ENCODE results near the gene ANKRD31.
A peak's percentile ranks its signal among the peaks of the same experiment; 100 is the strongest.
"Not testable (repeated sequence)": the region's sequence is repeated elsewhere in the genome, so short reads cannot be mapped to it uniquely, and the experiment has no call there.

The ANKRD31 gene

DNA sequence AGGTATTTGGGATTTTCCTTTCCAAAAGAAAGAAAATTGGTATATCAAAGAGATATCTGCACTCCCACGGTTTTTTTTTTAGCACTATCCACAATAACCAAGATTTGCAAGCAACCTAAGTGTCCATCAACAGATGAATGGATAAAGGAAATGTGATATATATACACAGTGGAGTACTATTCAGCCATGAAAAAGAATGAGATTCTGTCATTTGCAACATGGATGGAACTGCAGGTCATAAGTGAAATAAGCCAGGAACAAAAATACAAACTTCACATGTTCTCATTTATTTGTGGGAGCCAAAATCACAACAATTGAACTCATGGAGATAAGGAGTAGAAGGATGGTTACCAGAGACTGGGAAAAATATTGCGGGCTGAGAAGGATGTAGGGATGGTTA lies 9.8 kb downstream of the ANKRD31 start:
- TF ChIP-seq, protein P1, sequence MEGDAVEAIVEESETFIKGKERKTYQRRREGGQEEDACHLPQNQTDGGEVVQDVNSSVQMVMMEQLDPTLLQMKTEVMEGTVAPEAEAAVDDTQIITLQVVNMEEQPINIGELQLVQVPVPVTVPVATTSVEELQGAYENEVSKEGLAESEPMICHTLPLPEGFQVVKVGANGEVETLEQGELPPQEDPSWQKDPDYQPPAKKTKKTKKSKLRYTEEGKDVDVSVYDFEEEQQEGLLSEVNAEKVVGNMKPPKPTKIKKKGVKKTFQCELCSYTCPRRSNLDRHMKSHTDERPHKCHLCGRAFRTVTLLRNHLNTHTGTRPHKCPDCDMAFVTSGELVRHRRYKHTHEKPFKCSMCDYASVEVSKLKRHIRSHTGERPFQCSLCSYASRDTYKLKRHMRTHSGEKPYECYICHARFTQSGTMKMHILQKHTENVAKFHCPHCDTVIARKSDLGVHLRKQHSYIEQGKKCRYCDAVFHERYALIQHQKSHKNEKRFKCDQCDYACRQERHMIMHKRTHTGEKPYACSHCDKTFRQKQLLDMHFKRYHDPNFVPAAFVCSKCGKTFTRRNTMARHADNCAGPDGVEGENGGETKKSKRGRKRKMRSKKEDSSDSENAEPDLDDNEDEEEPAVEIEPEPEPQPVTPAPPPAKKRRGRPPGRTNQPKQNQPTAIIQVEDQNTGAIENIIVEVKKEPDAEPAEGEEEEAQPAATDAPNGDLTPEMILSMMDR (IDR thresholded peaks at IDR 0.05; ENCODE audit: insufficient read depth, low read depth, low read length, missing control alignments): no peak
- DNase-seq (ENCODE audit: low read depth): no peak
- H3K4me3 ChIP-seq (ENCODE audit: low read length): no peak overlapping the region

DNA sequence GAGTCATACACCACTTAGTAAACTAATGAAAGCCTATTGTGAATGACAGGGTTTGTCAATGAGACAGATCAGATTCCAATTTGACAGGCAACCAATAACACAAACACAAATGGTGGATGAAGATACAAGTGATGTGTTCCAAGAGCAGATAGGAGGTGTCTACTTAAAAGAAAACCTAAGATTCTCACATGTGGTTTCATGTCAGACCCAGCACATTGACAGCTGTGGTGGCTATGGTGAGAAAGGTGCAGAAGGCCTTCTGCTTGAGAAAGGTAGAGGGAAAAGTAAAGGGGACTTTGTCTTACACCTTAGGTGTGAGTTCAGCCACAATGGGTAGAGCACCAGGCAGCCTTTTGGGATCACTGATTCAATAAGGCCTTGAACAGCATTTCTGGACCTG lies 11.2 kb downstream of the ANKRD31 start:
- DNase-seq (ENCODE audit: low read depth): no peak
- TF ChIP-seq, protein P1 (IDR thresholded peaks at IDR 0.05; ENCODE audit: insufficient read depth, low read depth, low read length, missing control alignments): no peak
- no peak overlapping the region for H3K4me3 ChIP-seq (ENCODE audit: low read length)

DNA sequence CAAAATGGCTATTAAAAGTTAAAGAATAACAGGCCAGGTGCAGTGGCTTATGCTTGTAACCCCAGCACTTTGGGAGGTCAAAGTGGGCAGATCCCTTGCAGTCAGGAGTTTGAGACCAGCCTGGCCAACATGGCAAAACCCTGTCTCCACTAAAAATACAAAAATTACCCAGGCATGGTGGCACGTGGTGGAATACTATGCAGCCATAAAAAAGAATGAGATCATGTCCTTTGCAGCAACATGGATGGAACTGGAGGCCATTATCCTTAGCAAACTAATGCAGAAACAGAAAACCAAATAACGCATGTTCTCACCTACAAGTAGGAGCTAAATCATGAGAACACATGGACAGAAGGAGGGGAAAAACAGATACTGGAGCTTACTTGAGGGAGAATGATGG lies 15.9 kb downstream of the ANKRD31 start:
- H3K4me3 ChIP-seq (ENCODE audit: low read length); DNase-seq (ENCODE audit: low read depth): not testable (repeated sequence)

DNA sequence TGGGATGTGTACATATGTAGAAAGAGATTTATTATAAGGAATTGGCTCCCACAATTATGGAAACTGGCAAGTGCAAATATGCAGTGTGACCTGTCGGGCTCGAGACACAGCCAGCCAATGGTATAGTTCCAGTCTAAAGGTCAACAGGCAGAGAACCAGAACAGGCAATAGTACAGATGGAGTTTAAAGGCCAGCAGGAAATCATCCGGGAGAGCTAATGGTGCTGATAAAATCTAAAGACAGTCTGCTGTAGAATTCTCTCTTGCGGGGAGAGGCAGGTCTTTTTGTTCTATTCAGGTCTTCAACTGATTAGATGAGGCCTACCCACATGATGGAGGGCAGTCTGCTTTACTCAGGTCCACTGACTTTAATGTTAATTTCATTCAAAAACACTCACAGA lies 21.8 kb downstream of the ANKRD31 start:
- TF ChIP-seq, protein P1 (IDR thresholded peaks at IDR 0.05; ENCODE audit: insufficient read depth, low read depth, low read length, missing control alignments): no peak
- no peak for DNase-seq (ENCODE audit: low read depth)
- H3K4me3 ChIP-seq (ENCODE audit: low read length): no peak overlapping the region

DNA sequence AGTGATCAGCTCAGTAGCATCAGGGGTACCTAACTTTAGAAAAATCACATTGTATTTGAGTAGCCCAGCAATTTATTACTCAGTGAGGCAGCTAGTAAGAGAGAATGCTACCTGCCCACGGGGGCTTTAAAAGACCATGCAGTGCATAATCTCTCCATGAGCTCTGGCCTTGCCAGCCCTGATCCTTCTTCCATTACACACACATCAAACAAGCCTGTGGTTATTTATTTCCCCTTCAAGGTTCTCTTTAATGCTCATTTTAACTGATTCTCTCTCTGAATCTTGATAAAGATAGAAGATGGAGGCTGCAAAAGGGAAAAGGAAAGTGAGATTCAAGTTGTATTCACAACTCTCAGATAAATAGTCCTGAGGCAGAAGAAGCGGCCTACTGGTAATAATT lies 22.3 kb downstream of the ANKRD31 start:
- H3K4me3 ChIP-seq (ENCODE audit: low read length): no peak overlapping the region
- DNase-seq (ENCODE audit: low read depth): no peak
- TF ChIP-seq, protein P1 (IDR thresholded peaks at IDR 0.05; ENCODE audit: insufficient read depth, low read depth, low read length, missing control alignments): no peak

DNA sequence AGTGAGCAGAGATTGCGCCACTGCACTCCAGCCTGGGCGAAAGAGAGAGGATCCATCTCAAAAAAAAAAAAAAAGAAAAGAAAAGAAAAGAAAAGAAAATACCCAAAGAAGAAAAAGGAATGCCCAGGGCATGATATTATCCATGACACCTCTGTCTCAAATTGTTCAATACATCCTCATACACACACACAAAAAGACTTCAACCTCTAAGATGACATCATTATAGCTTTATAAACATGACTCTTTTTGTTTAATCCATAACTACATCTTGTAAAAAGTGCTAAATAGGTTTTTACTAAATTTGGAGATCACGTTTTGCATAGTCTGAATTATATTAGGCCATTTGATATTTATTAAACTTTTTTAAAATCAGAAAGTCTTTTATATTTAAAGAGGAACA lies 33.1 kb downstream of the ANKRD31 start:
- TF ChIP-seq, protein P1 (IDR thresholded peaks at IDR 0.05; ENCODE audit: insufficient read depth, low read depth, low read length, missing control alignments): no peak
- no peak for DNase-seq (ENCODE audit: low read depth)
- no peak overlapping the region for H3K4me3 ChIP-seq (ENCODE audit: low read length)

DNA sequence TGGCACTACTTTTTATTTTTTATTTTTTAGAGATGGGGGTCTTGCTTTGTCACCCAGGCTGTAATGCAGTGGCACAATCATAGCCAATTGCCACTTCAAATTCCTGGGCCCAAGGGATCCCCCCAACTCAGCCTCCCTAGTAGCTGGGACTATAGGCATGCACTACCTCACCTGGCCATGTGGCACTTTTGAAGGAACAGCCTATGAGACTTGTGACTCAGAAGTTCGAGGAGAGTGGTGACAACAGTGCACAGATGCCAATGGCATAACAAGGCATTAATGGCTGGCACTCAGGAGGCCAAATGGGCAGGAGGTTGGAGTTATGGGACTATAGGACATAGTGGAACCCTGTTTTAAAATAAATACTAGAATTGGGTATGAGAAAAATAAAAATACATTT lies 33.7 kb downstream of the ANKRD31 start:
- peak; percentile 14 for DNase-seq (ENCODE audit: low read depth)
- H3K4me3 ChIP-seq (ENCODE audit: low read length): no peak overlapping the region
- TF ChIP-seq, protein P1 (IDR thresholded peaks at IDR 0.05; ENCODE audit: insufficient read depth, low read depth, low read length, missing control alignments): peak; percentile 18

DNA sequence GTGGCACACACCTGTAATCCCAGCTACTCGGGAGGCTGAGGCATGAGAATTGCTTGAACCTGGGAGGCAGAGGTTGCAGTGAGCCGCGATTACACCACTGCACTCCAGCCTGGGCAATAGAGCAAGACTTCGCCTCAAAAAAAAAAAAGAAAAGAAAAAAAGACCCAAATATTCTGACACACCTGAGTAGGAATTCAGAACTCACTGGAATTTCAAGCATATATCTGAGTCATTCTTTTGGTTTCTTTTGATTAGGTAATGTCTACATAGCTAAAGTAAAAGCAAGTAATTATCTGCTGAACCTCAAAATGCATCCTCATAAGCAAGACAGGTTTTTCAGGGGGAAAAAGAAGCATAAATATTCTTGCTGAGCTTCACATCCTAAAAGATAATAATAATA lies 35.9 kb downstream of the ANKRD31 start:
- H3K4me3 ChIP-seq (ENCODE audit: low read length): no peak overlapping the region
- TF ChIP-seq, protein P1 (IDR thresholded peaks at IDR 0.05; ENCODE audit: insufficient read depth, low read depth, low read length, missing control alignments): no peak
- peak; percentile 80 for DNase-seq (ENCODE audit: low read depth)

All from epithelial cell of esophagus (primary cell).